Osteoblast (primary cell): Measurements from ENCODE around the gene CIAO2A. TPM values are rescaled to one million over a fixed set of nuclear protein-coding genes. Genes with fewer than 3 reads are reported as not detected.

Source experiments
- DNase-seq: peaks from one replicate; pipeline ENCODE4 v3.0.0; 2011; ENCODE audit warnings: low spot score, mixed read lengths; ENCODE audit not compliant: insufficient read length; ENCODE audit errors: missing footprints
- H2AFZ ChIP-seq: 2 replicates; pipeline ENCODE4 v1.6.0; 2011; ENCODE audit warnings: mild to moderate bottlenecking, low read length
- H3K27ac ChIP-seq: 2 replicates; pipeline ENCODE4 v1.5.1; 2011; ENCODE audit warnings: mild to moderate bottlenecking, low read depth, low read length, moderate library complexity
- H3K27me3 ChIP-seq: 2 replicates; pipeline ENCODE4 v1.6.0; 2012; ENCODE audit warnings: mild to moderate bottlenecking, control low read depth, inconsistent platforms, low read length, moderate library complexity; ENCODE audit not compliant: insufficient read depth
- H3K36me3 ChIP-seq: 2 replicates; pipeline ENCODE4 v1.5.1; 2011; ENCODE audit warnings: mild to moderate bottlenecking, low read length, control low read depth, moderate library complexity; ENCODE audit not compliant: insufficient read depth
- H3K4me1 ChIP-seq: 2 replicates; pipeline ENCODE4 v1.5.1; 2011; ENCODE audit warnings: mild to moderate bottlenecking, low read length, control low read depth, moderate library complexity; ENCODE audit not compliant: insufficient read depth
- H3K4me2 ChIP-seq: 2 replicates; pipeline ENCODE4 v1.6.0; 2011; ENCODE audit warnings: mild to moderate bottlenecking, low read length; ENCODE audit not compliant: insufficient read depth
- H3K4me3 ChIP-seq: fragments of 200-600 bp; sonication (generic); 3 replicates; pipeline ENCODE4 v1.5.1; 2012; ENCODE audit warnings: mild to moderate bottlenecking, low read length, inconsistent platforms; ENCODE audit not compliant: insufficient read depth
- H3K79me2 ChIP-seq: 2 replicates; pipeline ENCODE4 v1.6.0; 2012; ENCODE audit warnings: mild to moderate bottlenecking, low read length, control low read depth, inconsistent platforms; ENCODE audit not compliant: insufficient read depth
- H3K9me3 ChIP-seq: 2 replicates; pipeline ENCODE4 v1.5.1; 2011; ENCODE audit warnings: low read depth, low read length, control low read depth
- H4K20me1 ChIP-seq: 2 replicates; pipeline ENCODE4 v1.6.0; 2012; ENCODE audit warnings: mild to moderate bottlenecking, low read length, control low read depth; ENCODE audit not compliant: insufficient read depth
- CTCF ChIP-seq: IDR thresholded peaks from 2 replicates; pipeline ENCODE4 v1.5.1; 2011; ENCODE audit warnings: mild to moderate bottlenecking, low read depth, low read length, moderate library complexity; ENCODE audit errors: extremely low read depth
- total RNA-seq: library from RNA; depleted of rRNA; stranded (reverse); fragments of >200 nt; gene quantifications from 2 replicates; pipeline ENCODE4 v1.2.3, GENCODE V29; 2012

Gene CIAO2A
- total RNA-seq, 1 donor = 45.2 TPM

DNA sequence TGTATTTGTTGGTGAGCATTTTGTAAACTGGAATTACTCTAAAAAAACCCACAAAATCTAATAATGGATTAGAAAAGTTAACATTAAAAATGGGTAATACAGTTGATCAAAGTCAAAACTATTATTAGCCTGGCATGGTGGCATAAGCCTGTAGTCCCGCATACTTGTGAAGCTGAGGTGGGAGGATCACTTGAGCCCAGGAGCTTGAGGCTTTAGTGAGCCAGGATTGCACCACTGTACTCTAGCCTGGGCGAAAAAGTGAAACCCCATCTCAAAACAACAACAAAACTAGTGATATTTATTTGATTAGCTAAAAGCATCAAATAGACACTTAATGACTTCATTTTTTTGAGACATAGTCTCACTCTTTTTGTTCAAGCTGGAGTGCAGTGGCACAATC is 5.7 kb upstream of the CIAO2A start:
- peaks cover 23% of the 10 kb centered on the region for H3K4me1 ChIP-seq
- H4K20me1 ChIP-seq = peaks cover 64% of the 10 kb centered on the region
- H3K9me3 ChIP-seq = no peaks in the 10 kb centered on the region
- H3K27ac ChIP-seq = no peak overlapping the region
- DNase-seq = no peak
- peaks cover 4% of the 10 kb centered on the region for H3K36me3 ChIP-seq
- no peak overlapping the region for H3K4me3 ChIP-seq
- no peak overlapping the region for H2AFZ ChIP-seq
- TF ChIP-seq CTCF = no peak
- H3K4me2 ChIP-seq = no peak overlapping the region
- H3K27me3 ChIP-seq = no peaks in the 10 kb centered on the region
- H3K79me2 ChIP-seq = peaks cover 92% of the 10 kb centered on the region

GRCh38 chr15:64096668-64097384 is 3.2 kb upstream of the CIAO2A start:
- H3K4me2 ChIP-seq = peak overlapping the region; percentile 91
- H3K36me3 ChIP-seq = peaks cover 4% of the 10 kb centered on the region
- peaks cover 84% of the 10 kb centered on the region for H3K79me2 ChIP-seq
- H2AFZ ChIP-seq = peak overlapping the region; percentile 91
- peaks cover 49% of the 10 kb centered on the region for H4K20me1 ChIP-seq
- TF ChIP-seq CTCF = peak; percentile 24
- peaks cover 36% of the 10 kb centered on the region for H3K4me1 ChIP-seq
- DNase-seq = peak; percentile 78
- peak overlapping the region; percentile 57 for H3K27ac ChIP-seq
- peak overlapping the region; percentile 94 for H3K4me3 ChIP-seq
- no peaks in the 10 kb centered on the region for H3K27me3 ChIP-seq
- H3K9me3 ChIP-seq = no peaks in the 10 kb centered on the region

DNA sequence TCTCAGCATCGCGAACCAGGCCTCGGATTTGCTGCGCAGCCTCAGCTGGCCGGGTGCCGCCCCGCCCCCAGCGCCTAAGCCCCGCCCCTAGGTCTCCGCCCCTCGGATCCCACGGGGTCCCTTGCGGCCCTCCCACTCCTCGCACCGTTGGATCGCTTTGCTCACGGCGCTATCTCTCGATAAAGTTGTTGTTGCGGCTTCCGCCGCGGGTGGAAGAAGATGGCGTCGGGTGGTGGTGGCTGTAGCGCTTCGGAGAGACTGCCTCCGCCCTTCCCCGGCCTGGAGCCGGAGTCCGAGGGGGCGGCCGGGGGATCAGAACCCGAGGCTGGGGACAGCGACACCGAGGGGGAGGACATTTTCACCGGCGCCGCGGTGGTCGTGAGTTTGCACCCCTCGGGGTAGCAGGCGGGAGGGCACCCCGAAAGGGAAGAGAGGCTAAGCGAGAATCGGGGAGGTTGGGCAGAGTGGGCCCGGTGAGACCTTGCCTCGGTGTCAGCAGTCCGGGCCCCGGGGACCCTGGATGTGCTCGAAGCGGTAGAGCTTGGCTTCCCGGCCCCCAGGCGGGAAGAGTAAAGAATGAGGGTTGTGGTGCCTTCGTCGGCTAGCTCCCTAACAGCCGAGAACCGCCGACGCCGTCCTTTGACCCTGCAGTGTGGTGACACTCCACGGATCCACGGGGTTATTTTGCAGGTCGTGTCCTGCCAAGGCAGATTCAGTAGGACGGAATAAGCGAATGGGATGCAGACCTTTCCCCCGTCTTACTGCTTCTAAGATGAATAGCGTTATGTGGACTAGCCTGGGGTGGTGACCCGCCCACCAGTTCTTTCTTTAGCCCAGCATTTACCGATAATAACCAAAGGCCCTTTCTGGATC is 2.4 kb upstream of the CIAO2A start, which contains the start of gene SNX1:
Gene SNX1 (plus strand): TSS at position 188 of the 873 bp plus-strand sequence. CDS start 32 bp downstream, at position 220.
- Histone ChIP-seq H3K79me2 (peaks cover 83% of the 10 kb centered on the region), H3K27me3 (no peaks in the 10 kb centered on the region), H4K20me1 (peaks cover 42% of the 10 kb centered on the region), H3K9me3 (no peaks in the 10 kb centered on the region), H3K4me3 (peak within 1 kb of the TSS; percentile 94), H2AFZ (peak within 1 kb of the TSS; percentile 91), H3K4me2 (peak within 1 kb of the TSS; percentile 95), H3K27ac (peak within 1 kb of the TSS; percentile 57), H3K36me3 (peaks cover 4% of the 10 kb centered on the region), H3K4me1 (peaks cover 36% of the 10 kb centered on the region)
- peak; percentile 88 for DNase-seq
- no peak for TF ChIP-seq CTCF

GRCh38 chr15:64095431-64095794 is 1.8 kb upstream of the CIAO2A start:
- Histone ChIP-seq H3K9me3 (no peaks in the 10 kb centered on the region), H3K4me1 (peaks cover 36% of the 10 kb centered on the region), H4K20me1 (peaks cover 36% of the 10 kb centered on the region), H3K27ac (peak overlapping the region; percentile 34), H3K79me2 (peaks cover 83% of the 10 kb centered on the region), H2AFZ (peak overlapping the region; percentile 89), H3K36me3 (no peaks in the 10 kb centered on the region), H3K27me3 (no peaks in the 10 kb centered on the region), H3K4me2 (peak overlapping the region; percentile 65), H3K4me3 (peak overlapping the region; percentile 94)
- no peak for TF ChIP-seq CTCF
- DNase-seq = no peak
